ENCODE measurements around the gene ACSF3.
"Not testable (repeated sequence)": the region's sequence is repeated elsewhere in the genome, so short reads cannot be mapped to it uniquely, and the experiment has no call there.

ACSF3 gene

DNA sequence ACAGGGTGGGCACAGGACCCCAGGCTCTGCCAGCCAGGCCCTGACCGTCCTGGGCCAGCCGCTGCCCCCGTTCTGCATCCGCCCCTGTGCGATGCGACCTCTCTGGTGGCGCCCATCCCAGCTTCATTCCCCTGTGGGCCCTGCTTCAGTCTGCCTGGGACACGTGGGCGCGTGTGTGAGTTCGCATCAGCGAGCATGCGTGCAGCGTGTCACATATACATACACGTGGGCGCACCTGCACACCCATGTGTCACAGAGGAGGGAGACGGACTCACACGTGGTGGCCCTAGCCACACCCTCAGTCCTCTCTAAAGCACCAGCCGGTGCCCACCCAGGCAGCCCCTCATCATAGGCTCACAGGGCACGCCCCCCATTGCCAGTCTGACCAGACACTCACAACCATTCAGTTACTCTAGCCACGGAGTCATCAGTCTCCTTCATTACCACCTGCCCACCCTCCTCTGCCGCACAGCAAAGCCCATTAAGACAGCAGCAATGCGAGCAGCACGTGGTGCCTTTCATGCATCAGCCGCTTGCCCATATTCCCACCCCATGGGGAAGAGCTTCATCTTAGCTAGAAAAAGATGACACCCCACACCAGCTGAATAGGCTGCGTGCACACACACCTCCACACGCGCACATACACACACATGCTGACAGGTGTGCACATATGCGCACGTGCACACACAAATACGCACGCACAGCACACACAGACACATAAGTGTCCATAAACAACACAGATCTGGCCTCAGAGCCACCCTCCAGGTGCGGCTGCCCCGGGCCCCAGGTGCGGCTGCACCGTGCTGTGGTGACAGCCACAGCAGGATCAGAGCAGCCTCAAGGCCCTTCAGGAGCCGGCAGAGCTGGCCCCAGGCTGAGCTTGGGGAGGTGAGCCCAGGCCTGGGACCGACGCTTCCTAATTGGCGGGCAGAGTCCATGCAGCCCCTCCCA lies 68.4 kb downstream of the ACSF3 start:
- DNase-seq (ENCODE audit: low read depth): no peak

DNA sequence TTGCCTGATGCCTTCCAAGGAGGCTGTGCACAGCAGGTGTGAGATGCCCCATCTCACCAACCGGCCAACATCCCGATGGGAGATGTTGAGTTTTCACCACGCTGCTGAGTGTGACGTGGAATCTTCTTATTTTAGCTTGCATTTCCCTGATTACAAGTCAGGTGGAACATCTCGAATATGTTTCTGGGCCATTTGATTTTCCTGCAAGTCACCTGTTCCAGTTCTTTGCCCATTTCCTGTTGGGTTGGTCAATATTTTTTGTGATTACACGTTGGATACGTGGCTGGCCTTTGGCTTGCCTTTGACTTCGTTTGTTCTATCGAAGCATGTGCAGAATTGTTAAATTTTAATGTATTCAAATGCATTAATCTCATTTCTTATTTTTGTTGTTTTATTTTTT lies 69.6 kb downstream of the ACSF3 start:
- no peak for DNase-seq (ENCODE audit: low read depth)

DNA sequence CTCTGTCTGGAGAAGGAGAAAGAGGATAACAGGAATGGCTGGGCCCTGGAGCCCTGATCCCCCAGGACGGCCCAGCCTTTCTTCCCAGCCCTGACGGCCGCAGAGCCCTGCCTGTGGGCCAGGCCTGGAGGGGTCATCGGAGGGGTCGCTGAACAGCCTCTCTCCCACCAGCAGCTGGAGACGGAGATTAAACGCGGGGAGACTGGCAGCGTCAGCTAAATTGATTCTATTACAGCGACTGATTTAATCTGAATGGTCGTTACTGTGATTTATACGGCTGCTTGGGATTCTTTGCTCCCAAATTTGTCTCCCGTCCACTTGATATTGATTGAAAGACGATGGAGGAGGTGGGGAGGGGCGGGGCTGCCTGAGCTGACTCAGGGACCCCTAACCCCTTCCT lies 70.8 kb downstream of the ACSF3 start:
- DNase-seq (ENCODE audit: low read depth): no peak

DNA sequence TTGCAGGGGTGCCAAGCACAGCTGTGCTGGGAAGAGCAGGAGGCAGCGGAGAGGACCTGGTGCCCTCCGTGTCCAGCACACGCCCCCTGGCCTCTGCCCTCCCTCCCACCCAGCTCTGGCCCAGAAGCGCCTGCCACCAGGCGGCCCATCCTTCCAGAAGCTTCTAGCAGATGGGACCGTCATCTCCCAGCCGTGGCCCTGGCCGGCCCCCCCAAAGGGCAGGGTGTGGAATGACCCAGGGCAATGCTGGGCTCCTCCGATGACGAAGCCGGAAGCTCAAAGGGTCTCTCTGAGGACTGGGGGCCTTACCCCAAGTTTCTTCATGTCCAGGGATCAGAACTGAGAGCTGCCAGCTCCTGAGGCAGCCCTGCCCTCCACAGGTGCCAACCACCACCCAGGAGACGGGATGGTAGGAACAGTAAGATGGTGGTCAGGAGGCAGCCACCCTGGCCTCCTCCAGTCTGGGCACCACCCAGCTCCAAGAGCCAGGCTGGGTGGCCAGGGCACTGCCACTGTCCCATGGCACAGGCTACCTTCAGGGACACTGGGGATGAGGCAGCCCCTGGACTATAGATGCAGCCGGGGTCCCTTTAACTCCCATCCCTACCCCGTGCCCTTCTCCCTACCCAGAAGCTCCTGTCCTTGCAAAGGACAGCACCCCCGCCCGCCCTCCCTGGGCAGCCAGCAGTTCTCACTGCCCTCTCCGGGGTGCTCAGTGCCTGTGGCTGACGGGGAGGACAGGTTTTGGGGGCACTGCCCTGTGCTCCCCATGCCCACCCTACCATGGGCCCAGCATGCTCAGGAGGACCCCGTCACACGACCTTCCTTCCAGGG lies 71.4 kb downstream of the ACSF3 start:
- DNase-seq (ENCODE audit: low read depth): no peak

DNA sequence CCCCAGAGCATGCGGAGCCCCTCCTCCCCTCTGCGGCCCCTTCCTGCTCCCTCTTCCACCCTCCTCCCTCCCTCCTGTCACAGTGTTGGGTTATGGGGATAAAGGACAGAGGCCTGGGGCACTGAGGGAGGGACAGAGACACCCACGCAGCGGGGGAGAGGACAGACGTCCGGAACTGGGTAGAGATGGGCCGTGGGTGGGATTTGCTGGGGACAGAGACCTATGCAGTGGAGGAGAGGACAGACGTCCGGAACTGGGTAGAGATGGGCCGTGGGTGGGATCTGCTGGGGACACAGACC lies 72.0 kb downstream of the ACSF3 start:
- not testable (repeated sequence) for DNase-seq (ENCODE audit: low read depth)

DNA sequence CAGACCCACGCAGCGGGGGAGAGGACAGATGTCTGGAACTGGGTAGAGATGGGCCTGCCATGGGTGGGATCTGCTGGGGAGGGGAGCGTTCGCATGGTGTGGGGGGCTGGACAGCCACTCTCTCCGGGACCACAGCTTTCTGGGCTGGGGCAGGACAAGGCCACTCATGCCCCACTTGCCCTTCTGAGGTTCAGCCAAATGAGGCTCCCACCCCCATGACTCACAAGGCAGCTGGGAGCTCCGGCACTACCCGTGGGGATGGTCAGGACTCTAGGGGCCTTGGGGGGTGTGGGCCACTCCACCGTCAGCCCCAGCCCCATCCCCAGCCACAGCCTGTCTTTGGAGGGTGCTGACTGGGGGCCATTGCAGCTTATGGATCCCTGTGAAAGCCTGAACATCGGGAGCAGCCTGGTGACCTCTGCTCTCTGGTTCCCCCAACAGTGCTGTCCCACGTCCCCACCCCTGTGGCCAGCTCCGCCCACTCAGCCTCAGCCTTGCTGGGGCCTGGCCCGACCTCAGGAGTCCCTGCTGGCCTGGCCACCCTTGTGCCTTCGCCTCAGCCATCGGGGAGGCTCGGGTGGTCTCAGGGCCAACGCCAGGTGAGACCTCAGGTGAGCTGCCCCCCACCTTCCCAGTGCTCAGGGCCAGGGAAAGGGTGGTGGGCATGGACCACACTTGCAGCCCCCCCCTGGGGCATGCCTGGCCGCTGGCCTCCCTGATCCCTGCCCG lies 73.2 kb downstream of the ACSF3 start:
- no peak for DNase-seq (ENCODE audit: low read depth)

DNA sequence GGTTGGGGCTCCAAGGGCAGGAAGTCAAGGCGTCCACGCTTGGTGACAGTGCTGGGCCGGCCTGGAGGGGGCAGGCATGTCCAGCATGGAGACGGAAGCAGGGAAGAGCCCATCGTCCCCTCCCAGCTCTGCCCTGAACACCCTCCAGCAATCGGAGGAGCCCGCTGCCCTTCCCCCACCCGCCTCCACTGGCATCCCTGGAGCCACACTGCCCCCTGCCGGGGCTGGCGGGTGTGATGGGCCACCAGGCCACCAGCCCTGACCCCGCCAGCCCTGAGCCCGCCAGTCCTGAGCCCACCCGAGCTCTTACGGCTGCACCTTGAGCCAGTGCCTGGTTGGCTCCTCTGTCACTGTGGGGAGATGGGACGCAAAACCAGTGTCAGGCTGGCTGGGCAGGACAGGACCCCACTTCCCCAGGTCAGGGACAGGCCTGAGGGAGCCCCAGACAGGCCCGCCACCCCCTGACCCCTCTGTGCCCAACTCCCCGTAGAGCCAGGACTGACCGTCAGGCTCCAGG lies 73.8 kb downstream of the ACSF3 start:
- DNase-seq (ENCODE audit: low read depth): peak; percentile 79

DNA sequence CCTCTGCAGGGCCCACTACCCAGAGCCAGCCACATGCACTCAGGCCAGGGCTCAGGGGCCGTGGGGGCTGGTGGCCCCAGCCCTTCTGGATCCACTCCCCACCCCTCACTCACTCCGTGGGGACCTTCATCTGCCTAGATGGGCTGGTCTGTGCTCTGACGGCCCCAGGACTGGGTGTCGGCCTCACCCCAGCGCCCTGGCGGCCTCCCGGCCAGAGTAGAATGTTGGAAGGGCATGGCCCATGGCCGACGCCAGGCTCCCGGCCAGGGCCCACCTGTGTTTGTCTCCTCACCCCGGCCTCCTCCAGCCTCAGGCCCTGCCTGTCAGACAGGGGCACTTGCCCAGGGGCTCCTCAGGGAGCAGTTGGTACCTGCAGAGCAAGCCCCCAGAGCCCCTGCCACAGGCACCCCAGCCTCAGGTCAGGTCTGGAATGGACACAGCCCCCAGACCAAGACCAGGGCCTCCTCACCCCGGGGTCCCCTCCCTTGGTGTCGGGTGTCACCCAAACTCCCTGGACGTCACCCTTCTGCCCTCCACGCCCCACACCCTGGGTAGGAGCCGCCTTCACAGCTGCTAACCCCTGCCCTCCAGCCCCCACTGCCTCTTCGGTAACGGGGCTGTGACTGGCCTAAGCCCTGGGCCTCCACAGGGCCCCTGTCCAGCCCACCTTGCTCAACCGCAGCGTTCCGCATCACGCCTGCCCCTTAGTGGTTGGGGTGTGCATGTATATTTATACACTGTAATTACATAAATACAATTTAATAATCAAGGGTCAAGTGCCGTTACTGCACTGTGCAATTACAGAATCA lies 74.9 kb downstream of the ACSF3 start:
- DNase-seq (ENCODE audit: low read depth): no peak

DNA sequence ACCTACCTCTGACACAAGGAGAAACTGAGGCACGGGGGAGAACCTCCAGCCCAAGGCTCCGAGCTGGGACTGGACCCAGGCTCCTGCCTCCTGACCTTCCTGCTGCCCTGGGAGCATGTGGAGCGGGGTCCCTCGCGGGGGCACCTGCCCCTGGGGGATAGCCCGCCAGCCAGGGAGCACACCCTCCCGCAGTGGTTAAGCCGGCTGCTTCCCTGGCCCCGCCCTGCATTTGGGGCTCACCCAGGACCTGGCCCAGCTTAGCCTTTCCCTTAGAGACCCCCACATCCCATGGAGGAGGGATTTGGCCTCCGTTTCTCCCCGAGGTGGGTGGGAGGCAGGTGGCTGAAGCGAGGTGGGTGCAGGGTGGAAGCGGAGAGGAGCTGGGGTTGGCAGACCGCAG lies 76.1 kb downstream of the ACSF3 start:
- no peak for DNase-seq (ENCODE audit: low read depth)

DNA sequence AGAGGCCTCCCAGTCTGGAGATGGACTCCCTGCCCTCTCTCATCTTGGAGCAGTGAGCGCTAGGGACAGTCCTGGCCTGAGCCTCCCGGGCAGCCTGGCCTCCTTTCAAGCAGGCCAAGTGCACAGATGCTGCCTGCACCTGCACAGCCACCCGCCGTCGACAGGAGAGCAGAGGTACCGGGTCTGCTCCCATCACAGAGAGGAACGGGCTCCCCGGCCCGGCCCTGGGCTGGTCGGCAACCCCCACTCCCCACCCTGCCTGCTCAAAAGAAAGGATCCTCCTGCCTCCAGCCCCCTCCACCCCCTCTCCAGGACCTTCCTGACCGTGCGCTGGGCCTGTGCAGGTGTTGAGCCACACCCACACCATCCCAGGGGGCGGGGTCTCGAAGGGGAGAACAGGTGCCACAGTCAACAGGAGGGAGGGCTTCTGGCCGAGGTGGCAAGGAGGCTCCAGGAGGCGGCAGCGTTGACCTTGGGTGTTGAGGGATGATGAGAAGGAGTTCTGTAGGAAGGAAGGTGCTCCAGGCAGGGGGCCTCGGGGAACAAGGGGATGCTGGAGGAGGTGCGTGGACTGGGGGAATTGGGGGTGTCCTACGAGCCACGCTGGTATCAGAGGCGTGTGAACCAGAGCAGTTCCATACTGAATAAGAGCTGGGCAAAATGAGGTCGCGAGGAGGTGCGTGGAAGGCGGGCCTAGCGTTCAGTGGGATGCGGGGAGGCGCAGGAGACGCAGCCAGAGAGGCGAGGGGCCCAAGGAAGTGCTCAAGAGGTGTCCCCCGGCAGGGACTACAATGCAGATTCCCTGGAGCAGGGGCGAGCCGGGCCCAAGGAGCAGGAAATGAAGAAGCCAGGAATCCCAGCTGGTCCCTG lies 76.9 kb downstream of the ACSF3 start:
- no peak for DNase-seq (ENCODE audit: low read depth)

DNA sequence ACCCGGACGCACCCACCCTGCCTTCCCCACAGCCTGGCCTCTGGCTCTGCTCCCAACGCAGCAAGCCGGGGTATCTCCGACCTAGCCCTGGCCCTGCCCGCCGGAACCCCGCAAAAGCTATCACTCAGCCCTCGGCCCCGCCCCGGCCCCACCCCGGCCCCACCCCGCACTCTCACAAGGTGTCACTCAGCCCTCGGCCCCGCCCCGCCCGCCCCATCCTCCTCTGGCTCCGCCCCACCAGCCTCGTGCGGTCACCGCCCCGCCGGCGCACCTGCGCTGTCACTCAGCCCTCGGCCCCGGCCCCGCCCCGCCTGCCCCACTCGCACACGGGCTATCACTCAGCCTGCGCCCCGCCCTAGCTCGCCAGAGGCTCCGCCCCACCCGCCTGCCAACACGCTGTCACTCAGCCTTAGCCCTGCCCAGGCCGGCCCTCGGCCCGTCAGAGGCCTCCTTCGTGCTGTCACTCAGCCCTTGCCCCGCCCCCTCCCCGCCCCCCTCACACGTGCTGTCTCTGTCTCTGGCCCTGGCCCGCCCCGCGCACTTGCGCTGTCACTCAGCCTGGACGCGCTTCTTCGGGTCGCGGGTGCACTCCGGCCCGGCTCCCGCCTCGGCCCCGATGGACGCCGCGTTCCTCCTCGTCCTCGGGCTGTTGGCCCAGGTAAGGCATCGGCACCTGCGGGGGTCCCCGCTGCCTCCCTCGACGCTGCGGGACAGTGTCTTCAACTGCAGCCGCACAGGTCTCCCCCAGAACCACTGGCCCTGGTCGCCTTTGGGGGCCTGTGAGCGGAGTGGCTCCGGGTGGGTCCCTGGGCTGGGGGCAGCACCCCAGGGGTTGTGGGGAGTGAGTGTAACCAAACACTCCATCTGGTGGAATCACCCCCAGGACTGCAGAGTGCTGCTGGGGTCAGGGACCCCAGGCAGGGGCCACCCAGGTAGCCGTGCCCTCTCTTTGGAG lies 77.8 kb downstream of the ACSF3 start, which contains the start of gene CDH15:
CDH15 (plus strand) TSS at position 533 of the 955 bp plus-strand sequence; CDS start at position 617, 84 bp downstream.
- peak; percentile 93 for DNase-seq (ENCODE audit: low read depth)

DNA sequence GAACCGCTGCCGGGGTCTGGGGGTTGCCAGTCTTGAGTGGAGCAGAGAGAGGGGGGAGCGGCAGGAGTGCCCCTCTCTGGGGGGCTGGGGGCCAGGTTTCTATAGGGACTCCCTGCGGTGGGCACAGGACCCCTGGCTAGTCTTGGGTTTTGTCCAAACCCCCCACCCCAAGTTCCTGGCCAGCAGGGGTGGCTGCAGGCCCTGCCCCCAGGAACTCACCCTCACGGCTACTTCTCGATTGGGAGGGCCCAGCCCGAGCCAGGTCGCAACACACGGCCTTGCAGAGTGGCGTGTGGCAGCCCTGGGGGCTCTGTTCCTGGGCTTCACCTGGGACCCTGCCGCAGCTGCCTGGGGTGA lies 78.5 kb downstream of the ACSF3 start:
- no peak for DNase-seq (ENCODE audit: low read depth)

DNA sequence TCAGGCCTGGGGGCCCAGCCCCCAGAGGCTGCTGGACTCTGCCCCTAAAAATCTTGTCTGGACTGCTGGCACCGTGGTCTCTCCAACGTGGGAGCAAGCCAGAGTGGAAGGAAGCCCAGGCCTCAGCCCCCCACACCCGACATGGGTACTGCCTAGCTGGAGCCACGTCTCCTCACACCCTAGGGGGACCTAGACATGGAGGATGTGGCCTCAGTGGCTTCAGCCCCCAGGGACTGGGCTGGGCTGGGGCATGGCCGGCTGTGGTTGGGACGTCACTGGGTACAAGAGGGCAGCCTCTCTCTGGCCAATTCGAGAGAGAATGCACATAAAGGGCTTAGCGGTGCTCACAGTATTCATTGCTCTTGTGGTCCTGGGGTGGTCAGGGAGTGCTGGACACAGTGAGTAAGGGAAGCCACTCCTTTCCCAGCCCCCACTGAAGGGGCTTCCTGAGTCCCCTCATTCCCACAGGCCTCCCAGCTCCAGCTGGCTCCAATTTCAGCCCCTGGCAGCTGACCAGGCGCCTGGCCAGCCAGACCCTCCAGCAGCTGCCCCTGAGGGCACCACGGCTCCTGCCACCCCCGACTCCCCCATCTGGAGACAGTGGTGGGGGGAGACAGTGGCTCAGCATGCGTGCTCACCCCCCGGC lies 79.0 kb downstream of the ACSF3 start:
- DNase-seq (ENCODE audit: low read depth): no peak

DNA sequence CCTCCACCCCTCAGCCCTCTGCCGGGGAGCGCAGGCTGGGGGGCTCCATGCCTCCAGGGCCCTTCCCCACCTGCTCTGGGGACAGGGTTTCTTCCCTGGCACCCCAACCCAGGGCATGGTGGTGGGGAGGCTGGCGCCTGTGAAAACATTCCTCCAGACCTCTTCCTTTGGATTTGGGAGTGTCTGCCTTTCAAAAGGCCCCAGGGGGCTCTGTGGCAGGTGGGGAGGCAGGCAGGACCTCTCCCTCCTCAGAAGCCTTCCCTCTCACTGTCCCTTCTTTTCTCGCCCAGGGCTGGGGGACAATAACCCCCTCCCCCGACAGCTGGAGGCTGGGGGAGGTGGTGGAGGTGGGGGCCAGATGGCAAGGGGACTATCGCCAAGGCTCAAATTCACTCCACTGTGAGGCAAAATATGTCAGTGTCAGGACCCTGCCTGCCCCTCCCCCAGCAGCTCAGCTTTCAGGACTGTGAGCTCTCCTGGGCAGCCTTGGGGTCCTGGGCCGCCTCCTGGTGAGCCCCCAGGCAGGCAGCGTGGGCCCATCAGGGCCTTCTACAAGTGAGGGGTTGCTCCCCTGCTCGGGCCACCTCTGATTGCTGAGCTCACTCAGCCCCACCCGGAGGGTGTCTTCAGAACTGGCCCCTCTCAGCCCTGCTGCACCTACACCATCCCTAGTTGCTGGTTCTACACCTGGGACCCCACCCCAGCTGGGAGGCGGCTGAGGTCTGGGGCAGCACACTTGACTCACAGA lies 79.7 kb downstream of the ACSF3 start:
- no peak for DNase-seq (ENCODE audit: low read depth)

DNA sequence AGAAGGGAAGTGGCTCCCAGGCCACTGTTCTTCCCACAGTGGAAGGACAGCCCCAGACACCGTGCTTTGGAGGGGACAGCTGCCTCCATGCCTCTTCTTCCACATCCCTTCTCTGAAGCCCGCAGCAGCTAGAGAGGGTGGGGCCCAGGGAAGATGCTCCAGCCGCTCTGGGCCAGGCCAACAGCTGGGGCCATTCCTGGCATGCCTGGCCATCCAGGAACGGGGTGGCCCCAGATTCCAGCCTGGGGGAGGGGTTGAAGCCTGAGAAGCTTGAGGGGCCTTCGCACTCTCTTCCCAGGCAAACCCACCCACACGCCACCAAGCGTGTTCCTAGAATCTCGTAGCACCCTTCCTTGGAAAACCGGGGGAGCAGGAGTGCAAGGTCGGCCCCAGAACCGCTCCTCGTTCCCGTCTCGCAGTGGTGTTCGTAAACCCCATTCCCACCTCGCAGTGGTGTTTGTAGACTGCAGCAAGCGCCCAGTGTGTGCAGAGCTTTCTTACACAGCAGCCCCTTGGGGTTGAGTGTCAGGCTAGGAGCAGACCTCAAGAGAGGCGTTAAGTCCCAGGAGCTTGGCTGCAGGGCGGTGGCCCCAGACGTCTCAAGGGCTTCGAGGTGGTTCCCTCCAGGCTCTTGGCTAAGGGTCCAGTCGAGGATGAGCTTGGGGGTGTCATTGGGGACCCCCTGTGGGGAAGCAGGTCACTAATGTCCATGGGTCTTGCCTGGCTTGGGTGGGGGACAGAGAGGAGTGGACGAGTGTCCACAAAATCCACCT lies 80.6 kb downstream of the ACSF3 start:
- DNase-seq (ENCODE audit: low read depth): no peak

DNA sequence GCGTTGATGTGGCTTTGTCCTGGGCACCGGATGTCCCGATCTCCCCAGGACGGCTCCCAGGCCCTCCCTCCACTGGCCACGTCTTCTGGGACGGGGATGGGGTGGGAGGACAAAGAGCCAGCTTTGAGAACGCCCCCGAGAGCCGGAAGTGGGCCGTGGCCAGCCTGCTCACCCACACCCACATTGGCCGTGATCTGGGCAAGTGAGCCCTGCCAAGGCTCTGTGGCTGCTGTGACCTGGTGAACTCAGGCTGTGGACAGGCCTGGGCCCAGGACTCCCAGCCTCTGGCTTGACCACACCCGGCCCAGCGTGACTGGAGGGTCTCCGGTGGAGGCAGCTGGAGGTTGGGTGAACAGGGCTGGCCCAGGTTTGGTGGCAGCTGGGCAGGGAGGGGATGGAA lies 81.2 kb downstream of the ACSF3 start:
- DNase-seq (ENCODE audit: low read depth): no peak
